T47D (cell line): ENCODE measurements around the gene APPL1.

ENCODE experiments used
- DNase-seq, 2 experiments: peaks; one replicate each; pipeline versions ENCODE4 v3.0.0 to v3.0.0-alpha.2; 2011 to 2012; ENCODE audit warnings: low read depth in 1 of 2, low spot score in 1 of 2
- JUND ChIP-seq: IDR thresholded peaks from 2 replicates; pipeline ENCODE4 v1.6.1; 2012; ENCODE audit warnings: low read depth
- in situ Hi-C: cut with HindIII; loops from 2 replicates; pipeline ENCODE4 v1.10.0; 2016; ENCODE audit warnings: low sequenced_read_pairs, low pct_unique_long_range_greater_than_20kb

The APPL1 gene

DNA sequence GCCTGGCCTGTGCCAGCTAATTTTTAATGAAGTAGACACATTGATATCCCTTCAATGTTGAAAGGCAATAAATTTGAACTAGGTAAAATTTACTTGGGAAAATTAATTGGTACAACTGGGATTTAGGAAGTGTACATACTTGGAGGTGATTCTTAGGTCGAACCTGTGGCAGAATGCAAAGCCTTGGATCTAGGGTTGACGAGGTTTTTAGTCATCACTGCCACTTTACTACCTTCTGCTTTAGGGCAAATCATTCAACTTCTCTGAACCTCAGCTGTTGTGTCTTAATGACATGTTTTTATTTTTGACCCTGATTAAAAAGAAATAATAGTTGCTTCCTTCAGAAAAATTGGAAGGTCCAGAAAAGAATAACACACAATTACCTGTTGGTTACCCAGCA lies 2.5 kb downstream of the APPL1 start:
- no peak for DNase-seq
- TF ChIP-seq JUND = no peak
- in situ Hi-C loops = no loop called here

DNA sequence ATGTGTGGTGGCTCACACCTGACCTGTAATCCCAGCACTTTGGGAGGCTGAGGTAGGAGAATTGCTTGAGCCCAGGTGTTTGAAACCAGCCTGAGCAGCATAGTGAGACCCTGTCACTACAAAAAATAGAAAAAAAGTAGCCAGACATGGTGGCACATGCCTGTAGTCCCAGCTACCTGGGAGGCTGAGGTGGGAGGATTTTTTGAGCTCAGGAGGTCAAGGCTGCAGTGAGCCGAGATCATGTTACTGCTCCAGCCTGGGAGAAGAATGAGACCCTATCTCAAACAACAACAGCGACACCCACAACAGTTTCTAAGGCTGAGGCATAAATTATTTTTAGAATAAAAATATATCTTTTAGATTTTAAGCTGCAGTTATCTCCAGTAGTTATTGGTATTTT lies 6.3 kb downstream of the APPL1 start:
- TF ChIP-seq JUND = no peak
- DNase-seq = no peak
- in situ Hi-C loops = no loop called here

DNA sequence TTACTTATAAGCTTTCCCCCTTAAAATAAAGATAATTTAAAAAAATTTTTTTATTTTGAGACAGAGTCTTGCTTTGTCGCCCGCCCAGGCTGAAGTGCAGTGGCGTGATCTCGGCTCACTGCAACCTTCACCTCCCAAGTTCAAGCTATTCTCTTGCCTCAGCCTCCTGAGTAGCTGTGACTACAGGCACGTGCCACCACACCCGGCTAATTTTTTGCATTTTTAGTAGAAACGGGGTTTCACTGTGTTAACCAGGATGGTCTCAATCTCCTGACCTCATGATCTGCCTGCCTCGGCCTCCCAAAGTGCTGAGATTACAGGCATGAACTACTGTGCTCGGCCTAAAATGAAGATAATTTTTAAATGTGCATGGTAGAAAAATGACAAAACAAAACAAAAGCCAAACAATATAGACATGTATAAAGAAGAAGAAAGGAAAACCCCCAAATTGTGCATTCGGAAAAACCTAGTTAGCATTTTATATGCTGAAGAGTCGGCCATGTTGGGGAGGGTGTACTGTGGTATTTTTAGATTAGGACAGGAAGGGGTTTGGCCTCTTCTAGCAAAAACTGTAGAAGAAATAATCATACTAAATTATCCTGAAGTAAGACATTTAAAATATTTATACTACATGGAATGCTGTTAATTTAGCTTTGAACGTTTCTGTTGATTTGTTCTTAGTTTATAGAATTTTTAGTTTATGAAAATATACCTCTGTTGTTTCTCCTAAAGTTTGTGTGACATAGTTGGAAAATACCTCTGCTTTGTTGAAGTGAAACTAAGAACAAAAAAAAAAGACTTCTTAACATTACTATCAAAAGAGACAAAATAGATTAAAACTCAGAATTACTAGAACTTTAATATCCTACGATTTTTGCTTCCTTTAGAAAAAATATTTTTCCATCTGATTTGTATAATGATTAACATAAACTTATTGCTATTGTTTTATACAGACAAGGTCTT lies 7.4 kb downstream of the APPL1 start:
- no peak for TF ChIP-seq JUND
- in situ Hi-C loops = no loop called here
- DNase-seq = no peak

DNA sequence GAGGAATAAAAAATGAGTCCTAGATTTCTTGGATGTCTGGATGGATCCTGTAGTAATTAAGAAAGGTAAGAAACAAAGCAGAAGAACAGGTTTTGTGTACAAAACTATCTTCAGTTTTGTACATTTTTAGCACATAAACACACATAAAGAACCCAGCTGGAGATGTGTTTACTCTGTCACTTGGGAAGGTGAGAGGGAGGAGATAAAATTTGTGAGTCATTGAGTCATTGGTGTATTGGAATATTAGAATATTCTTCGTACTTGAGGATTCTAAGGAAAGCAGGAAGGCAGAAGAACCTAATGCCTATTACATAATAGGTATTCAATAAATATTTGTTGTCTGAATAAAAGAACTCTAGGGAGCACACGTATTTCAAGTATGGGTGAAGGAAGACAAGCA lies 17.4 kb downstream of the APPL1 start:
- no peak for DNase-seq
- TF ChIP-seq JUND = no peak
- in situ Hi-C loops = no loop called here

DNA sequence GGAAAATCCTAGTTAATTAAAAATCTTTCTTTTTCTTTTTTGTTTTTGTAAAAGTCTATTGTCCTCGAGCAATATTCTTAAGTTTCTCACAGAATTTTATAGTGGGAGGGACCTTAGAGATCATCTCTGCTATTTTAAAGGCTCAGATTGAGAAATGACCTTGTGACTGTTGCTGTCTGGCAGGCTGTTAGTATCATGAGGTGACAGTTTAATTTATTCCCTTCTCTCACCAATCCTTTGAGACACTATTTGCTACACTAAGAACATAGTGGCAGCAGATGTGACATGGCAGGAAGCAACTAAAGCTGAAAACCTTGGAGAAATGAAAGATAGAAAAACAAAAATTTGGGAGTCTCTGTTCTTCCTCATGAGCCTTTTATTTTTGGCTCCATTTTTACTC lies 24.9 kb downstream of the APPL1 start:
- in situ Hi-C loops = no loop called here
- TF ChIP-seq JUND = no peak
- DNase-seq = no peak

DNA sequence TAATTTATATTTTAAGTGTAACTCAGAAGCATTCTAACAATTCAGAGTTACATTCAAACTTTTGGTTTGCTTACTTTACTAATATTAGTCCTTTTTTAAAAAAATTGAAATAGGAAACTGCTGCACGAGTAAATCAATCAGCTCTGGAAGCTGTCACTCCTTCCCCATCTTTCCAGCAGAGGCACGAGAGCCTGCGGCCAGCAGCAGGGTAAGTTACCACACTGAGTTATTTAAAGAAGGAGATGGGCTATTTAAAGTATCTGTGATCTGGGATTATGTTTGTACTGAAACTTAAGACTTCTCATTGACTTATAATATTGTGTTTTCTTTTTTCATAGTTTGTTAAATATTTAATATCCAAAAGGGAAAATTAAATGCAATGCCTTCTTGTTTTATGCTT lies 29.3 kb downstream of the APPL1 start:
- TF ChIP-seq JUND = no peak
- in situ Hi-C loops = no loop called here

DNA sequence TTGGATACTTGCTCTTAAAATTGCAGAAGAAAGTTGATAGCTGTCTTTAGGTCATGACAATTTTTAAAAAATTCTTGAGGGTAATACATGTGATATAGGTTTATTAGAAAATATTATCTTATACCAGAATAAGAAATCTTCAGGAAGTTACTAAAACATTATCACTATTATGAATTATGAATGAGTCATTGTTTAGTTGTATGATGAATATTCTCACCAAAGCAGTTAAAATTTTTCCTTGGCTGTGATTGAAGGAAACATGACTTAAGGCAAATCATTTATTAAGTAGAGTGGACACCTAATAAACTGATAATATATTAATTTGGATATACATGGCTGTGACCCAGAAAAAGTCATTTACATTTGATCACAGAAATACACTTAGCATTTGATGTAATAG lies 30.1 kb downstream of the APPL1 start:
- TF ChIP-seq JUND = no peak
- no peak for DNase-seq
- in situ Hi-C loops = no loop called here

More for the DNA sequence above, 29.3 kb downstream of the APPL1 start:
- DNase-seq = no peak

DNA sequence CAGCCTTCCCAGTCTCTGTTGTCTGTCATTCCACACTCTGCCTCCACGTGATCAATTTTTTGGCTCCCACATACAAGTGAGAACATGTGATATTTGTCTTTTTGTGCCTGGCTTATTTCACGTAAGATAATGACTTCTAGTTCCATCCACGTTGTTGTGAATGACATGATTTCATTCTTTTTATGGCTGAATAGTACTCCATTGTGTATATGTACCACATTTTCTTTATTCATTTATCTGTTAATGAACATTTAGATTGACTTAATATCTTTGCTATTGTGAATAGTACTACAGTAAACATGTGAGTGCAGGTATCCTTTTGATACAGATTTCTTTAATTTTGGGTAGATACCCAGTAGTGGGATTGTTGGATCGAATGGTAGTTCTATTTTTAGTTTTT lies 33.6 kb downstream of the APPL1 start:
- in situ Hi-C loops = no loop called here
- no peak for DNase-seq
- TF ChIP-seq JUND = no peak

DNA sequence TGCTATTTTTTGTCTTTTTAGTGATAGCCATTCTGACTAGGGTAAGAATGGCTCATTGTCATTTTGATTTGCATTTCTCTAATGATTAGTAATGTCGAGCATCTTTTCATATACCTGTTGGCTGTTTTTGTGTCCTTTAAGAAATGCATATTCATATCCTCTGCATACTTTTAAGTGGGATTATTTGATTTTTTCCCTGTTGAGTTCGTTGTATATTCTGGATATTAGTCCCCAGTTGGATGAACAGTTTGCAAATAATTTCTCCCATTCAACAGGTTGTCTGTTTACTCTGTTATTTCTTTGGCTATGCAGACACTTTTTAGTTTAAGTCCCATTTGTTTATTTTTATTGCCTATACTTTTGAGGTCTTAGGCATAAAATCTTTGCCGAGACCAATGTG lies 34.4 kb downstream of the APPL1 start:
- in situ Hi-C loops = no loop called here
- no peak for TF ChIP-seq JUND

DNA sequence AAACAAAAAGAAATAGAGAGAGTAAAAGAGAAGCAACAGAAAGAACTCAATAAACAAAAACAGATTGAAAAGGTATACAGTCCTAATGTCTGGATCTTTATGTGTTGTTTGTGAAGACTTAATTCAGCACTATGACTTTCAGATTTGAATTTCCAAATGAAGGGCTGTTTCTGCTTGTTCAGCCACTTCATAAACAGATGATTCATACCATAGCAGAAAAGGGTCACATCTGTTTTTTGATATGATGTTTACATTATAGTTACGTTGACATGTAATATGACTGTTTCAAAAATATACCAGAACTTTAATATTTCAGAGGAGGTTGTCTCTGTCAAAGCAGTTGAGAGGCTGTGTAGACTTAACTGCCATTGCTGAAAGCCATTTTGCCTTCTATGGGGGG lies 40.9 kb downstream of the APPL1 start:
- TF ChIP-seq JUND = no peak
- in situ Hi-C loops = no loop called here
- DNase-seq = no peak

More for the DNA sequence above, 34.4 kb downstream of the APPL1 start:
- no peak for DNase-seq

DNA sequence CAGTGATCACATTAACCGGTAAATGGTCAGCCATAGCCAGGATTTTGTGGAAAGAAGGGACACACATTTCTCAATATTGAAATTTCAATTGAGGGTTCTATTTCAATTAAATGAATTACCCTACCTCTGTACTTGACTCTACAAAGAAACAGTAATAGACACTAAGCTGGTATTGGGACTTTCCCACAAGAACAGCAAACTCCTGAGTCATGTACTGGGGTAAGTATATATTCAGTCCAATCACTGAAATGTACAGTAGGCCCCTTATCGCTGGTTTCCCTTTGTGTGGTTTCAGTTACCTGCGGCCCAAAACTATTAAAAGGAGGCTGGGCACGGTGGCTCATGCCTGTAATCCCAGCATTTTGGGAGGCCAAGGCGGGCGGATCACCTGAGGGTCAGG lies 47.3 kb downstream of the APPL1 start:
- TF ChIP-seq JUND = no peak
- no peak for DNase-seq
- in situ Hi-C loops = no loop called here

DNA sequence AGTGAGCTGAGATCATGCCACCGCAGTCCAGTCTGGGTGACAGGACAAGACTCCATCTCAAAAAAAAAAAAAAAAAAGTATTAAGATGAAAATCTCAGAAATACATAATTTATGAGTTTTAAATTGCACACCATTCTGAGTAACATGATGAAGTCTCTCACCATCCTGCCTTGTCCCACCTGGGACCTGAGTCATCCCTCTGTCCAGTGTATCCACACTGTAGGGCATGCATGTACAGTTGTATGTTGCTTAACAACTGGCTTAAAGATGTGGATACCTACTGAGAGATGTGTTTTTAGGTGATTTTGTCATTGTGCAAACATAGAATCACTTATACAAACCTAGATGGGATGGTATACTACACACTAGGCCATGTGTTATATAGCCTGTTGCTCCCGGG lies 47.9 kb downstream of the APPL1 start:
- DNase-seq = no peak
- TF ChIP-seq JUND = no peak
- in situ Hi-C loops = no loop called here

DNA sequence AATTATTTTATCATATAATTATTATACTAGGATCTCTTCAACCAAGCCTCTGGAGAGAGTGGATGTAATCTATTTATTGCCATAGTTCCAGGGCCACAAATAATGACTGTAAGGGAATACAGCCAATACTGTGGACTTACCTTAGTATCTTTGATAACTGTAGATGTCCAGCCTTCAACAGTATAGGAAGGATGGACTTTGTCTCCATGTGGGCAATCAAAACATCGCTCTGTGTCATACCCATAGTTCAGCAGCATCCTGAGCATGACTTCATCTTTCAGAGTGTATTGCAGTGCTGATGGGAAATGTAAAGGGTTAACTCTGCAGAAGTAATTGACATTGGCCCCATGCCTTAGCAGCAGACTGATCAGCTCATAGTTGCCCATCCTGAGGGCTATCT lies 50.7 kb downstream of the APPL1 start:
- DNase-seq = no peak
- no peak for TF ChIP-seq JUND
- in situ Hi-C loops = no loop called here

DNA sequence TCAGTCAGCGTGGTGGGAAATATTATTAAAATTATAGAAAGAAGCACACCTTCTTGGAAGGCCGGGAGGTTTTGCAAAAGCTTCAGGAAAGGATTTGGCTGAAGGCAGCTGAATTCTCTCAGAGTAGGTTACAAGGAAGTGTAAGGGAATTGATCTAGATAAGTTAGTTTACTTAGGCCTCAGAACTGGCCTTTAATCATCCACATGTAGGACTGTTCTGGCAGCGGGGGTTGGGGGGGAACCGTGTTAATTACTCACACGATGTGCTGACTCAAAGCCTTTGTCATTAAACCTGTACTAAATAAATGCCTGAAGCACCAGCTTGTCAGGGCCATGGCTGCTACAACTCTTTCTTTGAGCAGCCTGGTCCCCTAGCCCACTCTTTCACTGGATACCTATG lies 52.2 kb downstream of the APPL1 start:
- TF ChIP-seq JUND = no peak
- in situ Hi-C loops = no loop called here
- peak in 1 of 2 experiments; percentile 7 for DNase-seq
